ENCODE data around the gene OTOG.

Gene OTOG

GRCh38 chr11:17547051-17547577, at the start of gene OTOG:
OTOG (plus strand) TSS chr11:17547259; CDS start chr11:17547373, 114 bp downstream.
- DNase-seq (ENCODE audit: low spot score): no peak

GRCh38 chr11:17498058-17498457, 49.0 kb upstream of the OTOG start:
- DNase-seq (ENCODE audit: low spot score): no peak

GRCh38 chr11:17498475-17498874, 48.6 kb upstream of the OTOG start:
- no peak for DNase-seq (ENCODE audit: low spot score)

- no peak for DNase-seq (ENCODE audit: low spot score)
Observed at GRCh38 chr11:17500673-17501072, 46.4 kb upstream of the OTOG start.

- DNase-seq (ENCODE audit: low spot score): no peak
Observed at GRCh38 chr11:17502630-17503029, 44.4 kb upstream of the OTOG start.

GRCh38 chr11:17504330-17505107, 42.5 kb upstream of the OTOG start:
- DNase-seq (ENCODE audit: low spot score): peak; percentile 59

- DNase-seq (ENCODE audit: low spot score): no peak
Observed at GRCh38 chr11:17505146-17505545, 41.9 kb upstream of the OTOG start.

- no peak for DNase-seq (ENCODE audit: low spot score)
Observed at GRCh38 chr11:17506314-17506713, 40.7 kb upstream of the OTOG start.

GRCh38 chr11:17506942-17507341, 40.1 kb upstream of the OTOG start:
- no peak for DNase-seq (ENCODE audit: low spot score)

- no peak for DNase-seq (ENCODE audit: low spot score)
Observed at GRCh38 chr11:17507773-17508172, 39.3 kb upstream of the OTOG start.

GRCh38 chr11:17508306-17508705, 38.8 kb upstream of the OTOG start:
- DNase-seq (ENCODE audit: low spot score): no peak

GRCh38 chr11:17508791-17509190, 38.3 kb upstream of the OTOG start:
- DNase-seq (ENCODE audit: low spot score): no peak

- DNase-seq (ENCODE audit: low spot score): no peak
Observed at GRCh38 chr11:17510507-17511206, 36.4 kb upstream of the OTOG start.

- no peak for DNase-seq (ENCODE audit: low spot score)
Observed at GRCh38 chr11:17511571-17511970, 35.5 kb upstream of the OTOG start.

GRCh38 chr11:17512101-17512500, 35.0 kb upstream of the OTOG start:
- DNase-seq (ENCODE audit: low spot score): no peak

- DNase-seq (ENCODE audit: low spot score): no peak
Observed at GRCh38 chr11:17513853-17514252, 33.2 kb upstream of the OTOG start.

- no peak for DNase-seq (ENCODE audit: low spot score)
Observed at GRCh38 chr11:17514476-17514875, 32.6 kb upstream of the OTOG start.

- no peak for DNase-seq (ENCODE audit: low spot score)
Observed at GRCh38 chr11:17515443-17516176, 31.4 kb upstream of the OTOG start.

- no peak for DNase-seq (ENCODE audit: low spot score)
Observed at GRCh38 chr11:17516551-17517150, 30.4 kb upstream of the OTOG start.

- no peak for DNase-seq (ENCODE audit: low spot score)
Observed at GRCh38 chr11:17517186-17517585, 29.9 kb upstream of the OTOG start.

- no peak for DNase-seq (ENCODE audit: low spot score)
Observed at GRCh38 chr11:17518366-17518765, 28.7 kb upstream of the OTOG start.

Measured in CD4-positive, alpha-beta T cell treated with Interleukin-6 at 100 ng/mL for 8 hours (primary cell).